Peyer's patch (tissue), 4 donors: ENCODE results near the gene LARP1. TPM values are rescaled to one million over a fixed set of nuclear protein-coding genes. Genes with fewer than 3 reads are reported as not detected.
"Not testable (repeated sequence)": the region's sequence is repeated elsewhere in the genome, so short reads cannot be mapped to it uniquely, and the experiment has no call there.

Experiments
- DNase-seq, 3 donors: peaks; one replicate each; pipeline ENCODE4 v3.0.0-alpha.2; 2017 to 2019
- H3K27ac ChIP-seq, 4 donors: fragments of 200-600 bp; sonication (generic); one replicate each; pipeline ENCODE4 v1.5.1; 2016 to 2019
- H3K27me3 ChIP-seq, 2 donors: fragments of 200-600 bp; sonication (generic); one replicate each; pipeline ENCODE4 v1.5.1; 2019
- H3K36me3 ChIP-seq, 3 donors: fragments of 200-600 bp; sonication (generic); one replicate each; pipeline ENCODE4 v1.5.1; 2016 to 2019
- H3K4me1 ChIP-seq, 4 donors: fragments of 200-600 bp; sonication (generic); one replicate each; pipeline ENCODE4 v1.5.1; 2016 to 2019
- H3K4me3 ChIP-seq, 4 donors: fragments of 200-600 bp; sonication (generic); 1 replicate in 3 of 4; 2 replicates in 1 of 4; pipeline ENCODE4 v1.5.1; 2016 to 2019; ENCODE audit warnings: mild to moderate bottlenecking in 1 of 4
- H3K9me3 ChIP-seq, 4 donors: fragments of 200-600 bp; sonication (generic); one replicate each; pipeline ENCODE4 v1.5.1; 2016 to 2019; ENCODE audit warnings: mild to moderate bottlenecking in 1 of 4
- POLR2A ChIP-seq, 2 donors: fragments of 450-650 bp; IDR thresholded peaks; one replicate each; pipeline ENCODE4 v1.5.1; 2017; ENCODE audit warnings: antibody characterized with exemption in 2 of 2, mild to moderate bottlenecking in 2 of 2, moderate library complexity in 2 of 2
- total RNA-seq, 4 donors: library from RNA; depleted of rRNA; stranded (reverse); fragments of >200 nt; gene quantifications; one replicate each; pipeline ENCODE4 v1.1.0, GENCODE V29; 2016
- TF ChIP-seq, protein P1 (sequence below), 6 experiments: fragments of 450-650 bp in 4 of 6; fragments of 200-600 bp in 2 of 6; sonication (generic) in 1 of 6; IDR thresholded peaks; one replicate each; pipeline ENCODE4 v1.5.1; 2017 to 2019; ENCODE audit warnings: antibody characterized with exemption in 6 of 6, mild to moderate bottlenecking in 3 of 6, moderate library complexity in 1 of 6

Gene LARP1
- total RNA-seq, 4 donors from 2014 or later: 84.1 to 177 (median 127) TPM

DNA sequence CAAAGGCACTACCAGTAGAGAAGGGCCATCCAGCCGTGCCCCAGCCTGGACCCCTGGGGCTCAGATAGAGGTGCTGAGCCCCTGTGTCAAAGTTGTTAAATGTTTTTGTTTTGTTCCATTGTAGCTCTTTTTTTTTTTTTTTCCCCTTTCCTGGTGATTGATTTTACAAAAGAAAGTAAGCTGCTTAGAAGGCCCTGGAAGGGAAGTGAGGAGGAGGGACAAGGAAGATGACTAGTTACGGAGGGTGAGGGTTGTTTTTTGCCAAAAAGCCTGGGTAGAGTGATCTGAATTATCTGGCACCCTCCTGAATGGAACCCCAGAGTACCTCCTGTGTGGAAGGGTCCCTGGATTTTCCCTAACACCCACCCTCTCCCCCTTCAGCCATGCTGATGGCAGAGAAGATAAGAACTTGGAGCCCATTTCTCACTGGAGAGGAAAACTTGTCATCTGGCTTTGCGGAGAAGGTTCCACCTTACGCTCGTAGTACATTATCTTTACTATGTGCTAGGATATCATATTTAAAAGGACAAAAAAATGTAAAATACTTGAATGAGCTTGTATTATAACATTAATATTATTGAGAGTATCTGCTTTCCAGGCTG, 61.8 kb downstream of the LARP1 start:
- Histone ChIP-seq H3K36me3 (peaks cover 0 to 83% (median 0%) of the 10 kb centered on the region in 3 donors), H3K9me3 (no peaks in the 10 kb centered on the region), H3K4me1 (no peaks in the 10 kb centered on the region), H3K27ac (no peak overlapping the region), H3K27me3 (no peaks in the 10 kb centered on the region), H3K4me3 (no peak overlapping the region)
- peak in 1 of 3 donors; percentile 3 for DNase-seq
- TF ChIP-seq POLR2A (IDR thresholded peaks at IDR 0.05): no peak
- TF ChIP-seq, protein P1, sequence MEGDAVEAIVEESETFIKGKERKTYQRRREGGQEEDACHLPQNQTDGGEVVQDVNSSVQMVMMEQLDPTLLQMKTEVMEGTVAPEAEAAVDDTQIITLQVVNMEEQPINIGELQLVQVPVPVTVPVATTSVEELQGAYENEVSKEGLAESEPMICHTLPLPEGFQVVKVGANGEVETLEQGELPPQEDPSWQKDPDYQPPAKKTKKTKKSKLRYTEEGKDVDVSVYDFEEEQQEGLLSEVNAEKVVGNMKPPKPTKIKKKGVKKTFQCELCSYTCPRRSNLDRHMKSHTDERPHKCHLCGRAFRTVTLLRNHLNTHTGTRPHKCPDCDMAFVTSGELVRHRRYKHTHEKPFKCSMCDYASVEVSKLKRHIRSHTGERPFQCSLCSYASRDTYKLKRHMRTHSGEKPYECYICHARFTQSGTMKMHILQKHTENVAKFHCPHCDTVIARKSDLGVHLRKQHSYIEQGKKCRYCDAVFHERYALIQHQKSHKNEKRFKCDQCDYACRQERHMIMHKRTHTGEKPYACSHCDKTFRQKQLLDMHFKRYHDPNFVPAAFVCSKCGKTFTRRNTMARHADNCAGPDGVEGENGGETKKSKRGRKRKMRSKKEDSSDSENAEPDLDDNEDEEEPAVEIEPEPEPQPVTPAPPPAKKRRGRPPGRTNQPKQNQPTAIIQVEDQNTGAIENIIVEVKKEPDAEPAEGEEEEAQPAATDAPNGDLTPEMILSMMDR (IDR thresholded peaks at IDR 0.05): no peak

DNA sequence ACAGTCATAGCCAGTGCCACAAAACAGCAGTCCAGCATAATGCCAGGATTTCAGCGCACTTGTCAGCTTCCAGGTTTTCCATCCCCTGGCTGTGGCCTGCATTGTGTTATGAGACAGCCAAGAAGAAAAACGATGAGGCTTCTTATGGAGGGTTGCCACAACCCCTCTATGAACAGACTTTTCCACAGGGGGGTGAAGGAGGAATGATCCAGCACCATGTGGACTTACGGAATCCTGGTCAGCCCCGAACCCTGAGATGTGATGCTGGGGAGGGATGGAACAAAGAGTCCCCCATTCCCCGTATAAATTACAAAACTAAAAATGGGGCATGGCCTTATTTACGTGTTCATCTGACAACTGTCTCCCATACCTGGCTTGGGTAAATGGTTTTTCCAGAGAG, 62.6 kb downstream of the LARP1 start:
- no peak overlapping the region for H3K27ac ChIP-seq
- no peaks in the 10 kb centered on the region for H3K27me3 ChIP-seq
- H3K4me3 ChIP-seq: no peak overlapping the region
- DNase-seq: peak in 1 of 3 donors; percentile 13
- peaks cover 0 to 83% (median 0%) of the 10 kb centered on the region in 3 donors for H3K36me3 ChIP-seq
- H3K4me1 ChIP-seq: no peaks in the 10 kb centered on the region
- no peaks in the 10 kb centered on the region for H3K9me3 ChIP-seq
- TF ChIP-seq, protein P1 (IDR thresholded peaks at IDR 0.05): no peak
- no peak for TF ChIP-seq POLR2A (IDR thresholded peaks at IDR 0.05)

DNA sequence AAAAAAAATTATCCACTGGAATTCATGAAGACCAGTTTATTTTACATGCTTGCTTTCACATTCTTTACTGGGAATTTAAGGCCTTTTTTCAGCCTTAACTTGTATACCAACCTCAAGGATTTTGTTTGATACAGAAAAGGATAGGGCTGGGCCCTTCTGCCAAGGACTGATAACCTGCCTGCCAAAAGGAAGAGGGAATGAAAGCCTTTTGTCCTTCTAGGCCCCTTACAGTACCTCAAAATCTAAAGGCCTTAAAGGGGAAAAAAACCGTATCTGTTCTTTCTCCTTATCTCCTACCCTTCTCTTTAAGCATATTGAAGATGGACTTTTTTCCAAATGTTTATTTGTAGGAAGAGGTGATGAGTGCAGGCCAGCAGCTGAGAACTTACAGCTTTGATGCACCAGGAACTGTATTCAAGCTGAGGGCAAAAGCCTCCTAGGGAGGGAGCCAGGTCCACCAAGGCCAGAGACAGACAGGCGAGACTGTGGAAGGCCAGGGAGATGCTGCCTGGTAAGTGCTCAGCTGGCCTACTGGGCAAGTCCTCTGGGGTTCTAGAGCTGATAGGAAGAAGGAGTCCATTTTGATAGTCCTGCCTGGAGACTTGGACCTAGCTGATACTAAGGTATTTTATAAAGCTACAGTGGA, 63.4 kb downstream of the LARP1 start:
- H3K9me3 ChIP-seq: no peaks in the 10 kb centered on the region
- DNase-seq: peak in 1 of 3 donors; percentile 22
- no peak for TF ChIP-seq POLR2A (IDR thresholded peaks at IDR 0.05)
- TF ChIP-seq, protein P1 (IDR thresholded peaks at IDR 0.05): no peak
- H3K27ac ChIP-seq: no peak overlapping the region
- no peaks in the 10 kb centered on the region for H3K4me1 ChIP-seq
- no peak overlapping the region for H3K4me3 ChIP-seq
- H3K36me3 ChIP-seq: peaks cover 0 to 81% (median 0%) of the 10 kb centered on the region in 3 donors
- H3K27me3 ChIP-seq: no peaks in the 10 kb centered on the region

DNA sequence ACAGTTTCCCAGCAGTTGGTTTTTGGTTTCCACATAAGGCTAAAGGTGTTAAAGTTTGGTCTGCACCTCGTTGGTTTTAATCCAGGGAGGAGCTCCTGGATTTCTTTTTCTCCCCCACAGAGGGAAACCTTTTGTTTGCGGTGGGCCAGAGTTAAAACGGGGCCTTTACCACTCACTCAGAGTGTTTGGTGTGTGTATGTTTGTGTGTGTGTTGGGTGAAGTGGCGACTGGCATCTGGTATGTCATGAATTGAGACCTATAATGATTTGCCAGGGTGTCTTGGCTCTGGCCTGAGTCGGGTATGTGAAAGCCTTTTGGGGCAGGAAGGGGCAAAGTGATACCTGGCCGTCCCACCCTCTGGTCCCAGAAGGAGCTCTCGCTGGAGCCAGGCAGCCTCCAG, 64.4 kb downstream of the LARP1 start:
- TF ChIP-seq, protein P1 (IDR thresholded peaks at IDR 0.05): no peak
- TF ChIP-seq POLR2A (IDR thresholded peaks at IDR 0.05): no peak
- Histone ChIP-seq H3K4me3 (no peak overlapping the region), H3K4me1 (no peaks in the 10 kb centered on the region), H3K27me3 (no peaks in the 10 kb centered on the region), H3K27ac (no peak overlapping the region), H3K36me3 (peaks cover 0 to 72% (median 0%) of the 10 kb centered on the region in 3 donors), H3K9me3 (no peaks in the 10 kb centered on the region)
- no peak for DNase-seq

DNA sequence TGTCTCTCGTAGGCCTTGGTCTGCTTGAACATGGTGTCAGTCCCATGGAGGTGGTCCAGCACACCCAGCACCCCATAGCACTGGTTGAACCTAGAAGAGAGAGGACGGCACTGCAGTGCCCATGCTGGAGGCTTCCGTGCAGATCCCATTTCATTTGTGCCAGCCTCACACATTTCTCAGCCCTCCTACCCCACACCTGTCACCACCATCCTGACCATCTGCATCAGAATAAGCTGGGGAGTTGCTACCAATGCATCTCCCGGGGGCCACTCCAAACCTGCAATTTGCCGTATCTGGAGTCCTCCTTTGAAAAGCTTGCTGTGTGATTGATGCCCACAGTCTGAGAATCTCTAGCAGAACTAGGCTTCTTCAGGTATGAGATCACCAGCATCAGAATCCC, 65.2 kb downstream of the LARP1 start:
- TF ChIP-seq, protein P1 (IDR thresholded peaks at IDR 0.05): no peak
- TF ChIP-seq POLR2A (IDR thresholded peaks at IDR 0.05): no peak
- Histone ChIP-seq H3K4me3 (no peak overlapping the region), H3K27me3 (no peaks in the 10 kb centered on the region), H3K27ac (no peak overlapping the region), H3K9me3 (no peaks in the 10 kb centered on the region), H3K4me1 (no peaks in the 10 kb centered on the region), H3K36me3 (peaks cover 0 to 65% (median 0%) of the 10 kb centered on the region in 3 donors)
- DNase-seq: no peak

DNA sequence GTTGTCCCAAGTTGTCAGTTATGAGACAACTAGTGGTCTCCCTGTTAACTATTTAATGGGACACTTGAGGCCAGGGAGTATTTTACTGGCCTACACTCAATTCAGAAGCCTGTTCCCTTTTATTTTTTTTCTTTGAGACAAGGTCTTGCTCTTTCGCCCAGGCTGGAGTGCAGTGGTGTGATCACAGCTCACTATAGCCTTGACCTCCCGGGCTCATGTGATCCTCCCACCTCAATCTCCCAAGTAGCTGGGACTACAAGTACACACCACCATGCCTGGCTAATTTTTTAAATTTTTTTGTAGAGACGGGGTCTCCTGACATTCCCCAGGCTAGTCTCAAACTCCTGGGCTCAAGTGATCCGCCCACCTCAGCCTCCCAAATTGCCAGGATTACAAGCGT, 67.7 kb downstream of the LARP1 start:
- H3K9me3 ChIP-seq, DNase-seq, H3K27me3 ChIP-seq, H3K4me3 ChIP-seq, H3K27ac ChIP-seq, H3K4me1 ChIP-seq: not testable (repeated sequence)
- H3K36me3 ChIP-seq: peaks cover 0 to 48% (median 0%) of the 10 kb centered on the region in 3 donors
